ENCODE data around the gene SH3BP4. TPM values are rescaled to one million over a fixed set of nuclear protein-coding genes. Genes with fewer than 3 reads are reported as not detected.

Gene SH3BP4
- total and polyA plus RNA-seq, 4 donors: 4.5 to 32.2 (median 16.3) TPM

DNA sequence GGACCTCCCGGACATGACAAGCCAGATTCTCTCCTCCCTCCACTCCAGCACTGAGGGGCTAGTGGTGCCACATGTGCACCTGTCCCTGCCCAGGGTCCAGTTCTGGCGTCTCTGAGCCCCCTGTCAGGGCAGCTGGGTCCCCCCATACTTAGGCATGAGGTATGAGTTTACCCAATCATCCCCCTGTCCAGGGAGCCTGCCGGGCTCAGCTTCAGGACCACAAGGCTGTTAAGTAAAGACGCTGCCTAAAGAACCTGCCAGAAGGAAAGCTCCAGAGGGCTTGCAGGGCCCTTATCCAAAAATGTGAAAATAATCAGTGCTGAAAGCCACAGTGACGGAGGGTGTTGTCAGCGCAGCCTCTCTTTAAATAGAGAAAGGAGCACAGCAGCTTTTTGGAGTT lies 40.0 kb downstream of the SH3BP4 start:
- no peak overlapping the region for H3K27ac ChIP-seq (ENCODE audit: low read depth in 1 of 2, low read length in 2 of 2)
- no peaks in the 10 kb centered on the region for H3K9me3 ChIP-seq (ENCODE audit: control insufficient read depth, low read length)
- intact Hi-C loops (cut with DNase I): loop anchor here in 1 of 2 donors (5.0 kb wide), 1 partner anchor 39 kb away; the partner anchor contains the start of gene SH3BP4
- DNase-seq: peak in 1 of 2 donors; percentile 51
- 35 to 38% methylated on average over 6 of the region's 6 CpGs for WGBS, 2 donors
- no peak overlapping the region for H3K4me3 ChIP-seq (ENCODE audit: low read length in 2 of 2)
- H3K4me1 ChIP-seq (ENCODE audit: control insufficient read depth in 1 of 2, insufficient read depth in 2 of 2, low read length in 2 of 2): no peaks in the 10 kb centered on the region
- no peak for ATAC-seq (ENCODE audit: low FRiP score)
- H3K27me3 ChIP-seq (ENCODE audit: control insufficient read depth in 1 of 2, insufficient read depth in 2 of 2, low read length in 1 of 2): no peaks in the 10 kb centered on the region
- H3K36me3 ChIP-seq (ENCODE audit: control insufficient read depth in 1 of 2, insufficient read depth in 2 of 2, low read length in 1 of 2): no peaks in the 10 kb centered on the region

DNA sequence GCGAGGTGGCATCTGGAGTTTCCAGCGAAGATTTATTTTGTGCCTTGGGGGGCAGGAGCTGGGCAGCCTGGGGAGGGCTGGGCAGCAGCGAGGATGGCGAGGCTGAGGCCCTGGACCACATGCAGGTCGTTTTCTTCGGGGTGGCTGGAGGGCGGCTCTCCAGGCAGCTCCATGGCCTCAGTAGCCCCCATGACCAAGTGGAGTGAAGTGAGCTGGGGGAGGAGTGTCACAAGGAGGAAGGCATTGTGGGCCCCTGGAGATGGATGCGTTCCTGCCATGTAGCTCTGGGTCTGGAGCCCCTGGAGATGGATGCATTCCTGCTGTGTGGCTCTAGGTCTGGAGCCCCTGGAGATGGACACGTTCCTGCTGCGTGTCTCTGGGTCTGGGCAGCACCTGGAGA lies 40.4 kb downstream of the SH3BP4 start:
- H3K4me3 ChIP-seq (ENCODE audit: low read length in 2 of 2): no peak overlapping the region
- no peaks in the 10 kb centered on the region for H3K4me1 ChIP-seq (ENCODE audit: control insufficient read depth in 1 of 2, insufficient read depth in 2 of 2, low read length in 2 of 2)
- H3K36me3 ChIP-seq (ENCODE audit: control insufficient read depth in 1 of 2, insufficient read depth in 2 of 2, low read length in 1 of 2): no peaks in the 10 kb centered on the region
- peak in 1 of 2 donors; percentile 65 for DNase-seq
- intact Hi-C loops (cut with DNase I): loop anchor here in 1 of 2 donors (5.0 kb wide), 1 partner anchor 40 kb away; the partner anchor contains the start of gene SH3BP4
- no peak overlapping the region for H3K27ac ChIP-seq (ENCODE audit: low read depth in 1 of 2, low read length in 2 of 2)
- 39 to 50% methylated on average over 10 of the region's 10 CpGs for WGBS, 2 donors
- H3K27me3 ChIP-seq (ENCODE audit: control insufficient read depth in 1 of 2, insufficient read depth in 2 of 2, low read length in 1 of 2): no peaks in the 10 kb centered on the region
- ATAC-seq (ENCODE audit: low FRiP score): no peak
- H3K9me3 ChIP-seq (ENCODE audit: control insufficient read depth, low read length): no peaks in the 10 kb centered on the region

DNA sequence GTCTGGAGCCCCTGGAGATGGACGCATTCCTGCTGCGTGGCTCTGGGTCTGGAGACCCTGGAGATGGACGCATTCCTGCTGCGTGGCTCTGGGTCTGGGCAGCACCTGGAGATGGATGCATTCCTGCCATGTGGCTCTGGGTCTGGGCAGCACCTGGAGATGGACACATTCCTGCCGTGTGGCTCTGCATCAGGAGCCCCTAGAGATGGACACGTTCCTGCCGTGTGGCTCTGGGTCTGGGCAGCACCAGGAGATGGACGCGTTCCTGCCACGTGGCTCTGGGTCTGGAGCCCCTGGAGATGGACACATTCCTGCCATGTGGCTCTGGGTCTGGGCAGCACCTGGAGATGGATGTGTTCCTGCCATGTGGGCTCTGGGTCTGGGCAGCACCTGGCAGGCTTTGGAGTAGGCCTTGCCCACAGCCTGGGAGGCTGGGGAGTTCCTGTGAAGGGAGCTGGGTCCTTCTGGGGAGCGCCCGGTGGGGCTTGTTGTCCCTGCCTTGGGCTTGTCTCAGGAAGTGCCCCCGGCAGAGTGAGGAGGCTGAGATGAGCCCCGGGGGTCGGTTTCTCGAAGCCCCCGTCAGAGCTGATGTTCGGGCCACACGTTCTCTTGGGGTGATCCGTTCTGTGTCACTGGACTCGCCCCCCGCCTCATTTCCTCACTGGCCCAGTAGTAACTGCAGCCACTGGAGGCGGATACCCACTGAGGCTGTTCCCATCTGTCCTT lies 41.0 kb downstream of the SH3BP4 start:
- no peaks in the 10 kb centered on the region for H3K27me3 ChIP-seq (ENCODE audit: control insufficient read depth in 1 of 2, insufficient read depth in 2 of 2, low read length in 1 of 2)
- H3K36me3 ChIP-seq (ENCODE audit: control insufficient read depth in 1 of 2, insufficient read depth in 2 of 2, low read length in 1 of 2): no peaks in the 10 kb centered on the region
- DNase-seq: peak in 1 of 2 donors; percentile 73
- ATAC-seq (ENCODE audit: low FRiP score): no peak
- H3K4me3 ChIP-seq (ENCODE audit: low read length in 2 of 2): no peak overlapping the region
- H3K27ac ChIP-seq (ENCODE audit: low read depth in 1 of 2, low read length in 2 of 2): no peak overlapping the region
- no peaks in the 10 kb centered on the region for H3K9me3 ChIP-seq (ENCODE audit: control insufficient read depth, low read length)
- H3K4me1 ChIP-seq (ENCODE audit: control insufficient read depth in 1 of 2, insufficient read depth in 2 of 2, low read length in 2 of 2): no peaks in the 10 kb centered on the region
- intact Hi-C loops (cut with DNase I): loop anchor here in 1 of 2 donors (5.0 kb wide), 1 partner anchor 40 kb away; the partner anchor contains the start of gene SH3BP4
- WGBS, 2 donors: 93 to 96% methylated on average over 23 of the region's 23 CpGs

DNA sequence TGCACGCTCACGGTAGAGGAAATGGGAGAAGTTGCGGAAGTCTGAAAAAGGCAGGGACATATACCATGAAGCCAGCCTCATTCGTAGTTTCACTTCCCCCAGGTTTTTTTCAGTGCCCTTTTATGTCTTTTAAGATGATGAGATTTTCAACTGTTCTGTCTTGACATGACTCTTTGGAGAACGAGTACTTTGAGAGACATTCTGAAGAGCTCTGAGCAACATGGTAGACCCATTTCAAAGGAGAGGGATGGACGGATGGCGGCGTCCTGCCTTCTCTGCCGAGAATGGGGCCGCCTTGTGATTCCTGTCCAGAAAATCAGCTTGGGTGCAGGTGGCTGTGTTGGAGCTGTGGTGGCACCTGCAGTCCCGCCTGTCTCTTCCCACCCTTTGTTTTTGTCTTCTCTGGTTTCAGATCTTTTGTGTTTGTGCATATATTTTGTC lies 41.7 kb downstream of the SH3BP4 start:
- Histone ChIP-seq H3K4me1 (ENCODE audit: control insufficient read depth in 1 of 2, insufficient read depth in 2 of 2, low read length in 2 of 2) (no peaks in the 10 kb centered on the region), H3K4me3 (ENCODE audit: low read length in 2 of 2) (no peak overlapping the region), H3K27ac (ENCODE audit: low read depth in 1 of 2, low read length in 2 of 2) (no peak overlapping the region), H3K27me3 (ENCODE audit: control insufficient read depth in 1 of 2, insufficient read depth in 2 of 2, low read length in 1 of 2) (no peaks in the 10 kb centered on the region), H3K9me3 (ENCODE audit: control insufficient read depth, low read length) (no peaks in the 10 kb centered on the region), H3K36me3 (ENCODE audit: control insufficient read depth in 1 of 2, insufficient read depth in 2 of 2, low read length in 1 of 2) (no peaks in the 10 kb centered on the region)
- no peak for ATAC-seq (ENCODE audit: low FRiP score)
- no peak for DNase-seq
- intact Hi-C loops (cut with DNase I): loop anchor here in 1 of 2 donors (5.0 kb wide), 1 partner anchor 41 kb away; the partner anchor contains the start of gene SH3BP4
- 94 to 97% methylated on average over 11 of the region's 11 CpGs for WGBS, 2 donors

DNA sequence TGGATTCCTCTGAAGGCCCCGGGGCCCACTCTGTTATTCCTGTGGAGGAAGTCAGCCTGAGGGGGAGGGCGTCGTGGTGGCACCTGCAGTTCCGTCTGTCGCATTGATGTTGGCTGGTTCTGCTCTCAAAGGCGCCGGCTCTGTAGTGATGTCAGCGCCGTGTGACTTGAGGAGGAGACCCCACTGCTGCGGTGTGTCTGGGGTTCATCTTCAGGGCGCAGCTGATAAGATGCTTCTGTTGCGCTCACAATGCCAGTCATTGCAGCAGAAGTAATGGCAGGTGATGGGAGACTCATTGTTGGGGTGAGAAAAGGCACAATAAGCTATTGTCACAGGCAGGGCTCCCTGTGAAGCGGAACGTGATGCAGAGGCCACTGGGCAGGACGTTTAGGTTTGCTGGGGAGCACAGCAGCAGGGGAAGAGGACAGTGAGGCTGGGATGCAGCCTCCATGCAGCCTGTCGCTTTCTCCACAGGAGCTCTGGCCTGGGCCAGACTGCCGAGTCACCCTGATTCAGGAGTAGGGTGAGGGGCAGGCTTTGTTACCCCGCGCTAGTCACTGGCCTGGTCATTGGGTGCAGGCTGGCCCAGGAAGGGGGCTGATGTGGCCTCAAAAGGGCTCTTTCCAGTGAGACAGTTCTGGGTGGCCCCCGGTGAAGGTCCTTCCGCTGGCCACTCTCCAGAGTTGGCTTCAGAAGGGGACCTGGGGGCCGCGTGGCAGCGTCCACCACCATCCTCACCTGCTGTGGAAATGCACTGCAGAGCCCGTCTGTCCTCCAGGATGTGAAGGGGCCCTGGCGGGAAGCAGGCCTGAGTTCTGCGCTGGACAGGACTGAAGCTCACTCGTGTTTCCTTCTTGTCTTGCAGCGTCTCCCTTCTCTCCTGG lies 42.9 kb downstream of the SH3BP4 start:
- H3K27me3 ChIP-seq (ENCODE audit: control insufficient read depth in 1 of 2, insufficient read depth in 2 of 2, low read length in 1 of 2): no peaks in the 10 kb centered on the region
- no peak overlapping the region for H3K27ac ChIP-seq (ENCODE audit: low read depth in 1 of 2, low read length in 2 of 2)
- H3K4me1 ChIP-seq (ENCODE audit: control insufficient read depth in 1 of 2, insufficient read depth in 2 of 2, low read length in 2 of 2): no peaks in the 10 kb centered on the region
- DNase-seq (peak in 1 of 2 donors; percentile 57), ATAC-seq (ENCODE audit: low FRiP score) (no peak)
- intact Hi-C loops (cut with DNase I): loop anchor here in 1 of 2 donors (5.0 kb wide), 1 partner anchor 42 kb away; the partner anchor contains the start of gene SH3BP4
- no peaks in the 10 kb centered on the region for H3K36me3 ChIP-seq (ENCODE audit: control insufficient read depth in 1 of 2, insufficient read depth in 2 of 2, low read length in 1 of 2)
- WGBS, 2 donors: 95 to 98% methylated on average over 29 of the region's 29 CpGs
- H3K4me3 ChIP-seq (ENCODE audit: low read length in 2 of 2): no peak overlapping the region
- no peaks in the 10 kb centered on the region for H3K9me3 ChIP-seq (ENCODE audit: control insufficient read depth, low read length)

DNA sequence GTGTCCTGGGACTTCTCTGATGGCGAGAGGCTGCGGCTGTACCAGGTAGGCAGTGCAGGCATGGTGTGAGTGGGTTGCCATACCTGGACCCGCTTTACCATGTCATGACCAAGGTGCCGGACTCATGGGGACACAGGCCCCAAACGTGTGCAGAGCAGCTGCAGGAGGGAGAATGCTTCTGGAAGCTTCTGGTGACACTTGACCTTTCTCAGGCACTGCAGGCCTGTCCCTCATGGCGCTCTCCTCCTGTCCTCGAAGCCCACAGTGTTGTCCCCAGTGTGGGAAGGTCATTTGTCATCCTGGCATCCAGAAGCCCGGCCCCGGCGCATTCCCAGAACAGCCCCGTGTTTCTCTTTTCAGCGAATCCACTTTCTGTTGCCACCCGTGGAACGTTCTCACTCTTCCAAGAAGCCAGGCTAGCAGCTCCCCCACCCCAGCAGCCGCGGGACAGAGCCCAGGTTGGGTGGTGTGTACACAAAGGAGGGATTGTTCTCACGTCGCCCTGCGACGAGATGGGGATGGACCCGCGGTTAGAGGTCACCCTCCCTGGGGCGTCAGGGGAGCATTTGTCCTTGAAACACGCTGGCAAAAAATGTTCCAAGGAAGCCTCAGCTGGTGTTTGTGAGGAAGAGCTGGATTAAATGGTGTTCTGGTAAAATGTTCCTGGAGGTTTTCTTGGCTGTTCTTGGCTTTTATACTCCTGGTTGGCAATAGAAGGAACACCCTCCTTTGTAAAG lies 43.7 kb downstream of the SH3BP4 start:
- Histone ChIP-seq H3K9me3 (ENCODE audit: control insufficient read depth, low read length) (no peaks in the 10 kb centered on the region), H3K27ac (ENCODE audit: low read depth in 1 of 2, low read length in 2 of 2) (no peak overlapping the region), H3K36me3 (ENCODE audit: control insufficient read depth in 1 of 2, insufficient read depth in 2 of 2, low read length in 1 of 2) (no peaks in the 10 kb centered on the region), H3K4me1 (ENCODE audit: control insufficient read depth in 1 of 2, insufficient read depth in 2 of 2, low read length in 2 of 2) (no peaks in the 10 kb centered on the region), H3K4me3 (ENCODE audit: low read length in 2 of 2) (no peak overlapping the region), H3K27me3 (ENCODE audit: control insufficient read depth in 1 of 2, insufficient read depth in 2 of 2, low read length in 1 of 2) (no peaks in the 10 kb centered on the region)
- DNase-seq: no peak
- no peak for ATAC-seq (ENCODE audit: low FRiP score)
- intact Hi-C loops (cut with DNase I): no loop called here
- 92 to 95% methylated on average over 24 of the region's 24 CpGs for WGBS, 2 donors

DNA sequence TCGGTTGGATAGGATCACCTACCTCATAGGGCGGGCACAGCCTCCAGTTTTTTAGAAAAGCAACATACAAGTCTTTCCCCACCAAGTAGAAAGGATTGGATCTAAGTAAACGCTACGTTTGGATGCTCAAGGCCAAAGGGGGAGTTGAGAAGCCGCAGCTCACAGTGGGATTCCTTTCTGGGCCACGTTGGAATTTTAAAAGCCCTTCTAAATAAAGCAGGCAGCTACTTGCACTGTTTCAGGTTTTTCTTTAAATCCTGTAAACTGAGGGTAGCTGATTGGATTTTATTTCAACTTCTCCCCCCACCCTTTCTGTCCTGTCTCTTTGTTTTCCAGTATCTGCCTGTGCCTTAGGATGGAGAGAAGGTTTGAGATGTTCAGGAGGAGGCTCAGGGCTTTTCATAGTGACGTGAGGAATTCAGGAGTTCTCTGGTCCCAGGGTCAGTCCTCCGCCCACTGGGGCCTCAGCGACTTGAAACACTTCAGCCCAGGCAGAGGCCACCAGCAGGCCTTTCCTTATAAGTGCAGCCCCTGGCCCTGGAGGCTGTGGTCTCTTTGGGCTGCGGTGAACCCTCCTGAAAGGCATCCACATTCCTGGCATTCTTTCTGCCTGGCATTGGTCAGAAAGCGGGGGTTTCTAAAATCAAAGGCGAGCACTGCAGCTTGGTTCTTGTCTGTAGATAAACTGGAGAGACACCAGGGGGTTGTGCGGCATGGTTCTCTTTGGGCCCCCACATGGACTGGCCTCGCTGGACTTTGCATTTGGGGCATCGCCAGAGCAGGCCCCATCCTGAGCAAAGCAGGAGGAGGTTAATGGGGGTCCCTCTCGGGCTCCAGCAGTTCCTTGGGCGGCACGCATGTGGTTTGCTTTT lies 44.5 kb downstream of the SH3BP4 start:
- 36 to 49% methylated on average over 18 of the region's 18 CpGs for WGBS, 2 donors
- H3K4me3 ChIP-seq (ENCODE audit: low read length in 2 of 2): no peak overlapping the region
- intact Hi-C loops (cut with DNase I): no loop called here
- DNase-seq: no peak
- H3K27me3 ChIP-seq (ENCODE audit: control insufficient read depth in 1 of 2, insufficient read depth in 2 of 2, low read length in 1 of 2): no peaks in the 10 kb centered on the region
- no peaks in the 10 kb centered on the region for H3K4me1 ChIP-seq (ENCODE audit: control insufficient read depth in 1 of 2, insufficient read depth in 2 of 2, low read length in 2 of 2)
- H3K36me3 ChIP-seq (ENCODE audit: control insufficient read depth in 1 of 2, insufficient read depth in 2 of 2, low read length in 1 of 2): no peaks in the 10 kb centered on the region
- no peak overlapping the region for H3K27ac ChIP-seq (ENCODE audit: low read depth in 1 of 2, low read length in 2 of 2)
- ATAC-seq (ENCODE audit: low FRiP score): no peak
- no peaks in the 10 kb centered on the region for H3K9me3 ChIP-seq (ENCODE audit: control insufficient read depth, low read length)

DNA sequence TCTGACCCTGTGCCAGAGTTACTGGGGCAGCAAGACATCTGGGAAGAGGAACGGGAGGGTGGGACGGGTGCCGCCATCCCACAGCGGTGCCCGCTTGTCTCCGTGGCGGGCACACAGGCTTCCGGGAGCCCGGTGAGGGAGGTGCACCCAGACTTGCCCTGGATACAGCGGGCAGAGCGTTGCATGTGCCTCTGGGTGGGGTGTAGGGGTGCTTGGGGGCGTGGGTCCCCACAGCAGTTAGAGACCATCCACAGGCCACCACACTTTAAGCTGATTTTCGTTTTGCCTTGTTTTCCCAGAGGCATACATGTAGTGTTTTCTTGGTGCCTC lies 45.1 kb downstream of the SH3BP4 start:
- H3K4me3 ChIP-seq (ENCODE audit: low read length in 2 of 2): no peak overlapping the region
- H3K4me1 ChIP-seq (ENCODE audit: control insufficient read depth in 1 of 2, insufficient read depth in 2 of 2, low read length in 2 of 2): no peaks in the 10 kb centered on the region
- H3K27me3 ChIP-seq (ENCODE audit: control insufficient read depth in 1 of 2, insufficient read depth in 2 of 2, low read length in 1 of 2): no peaks in the 10 kb centered on the region
- WGBS, 2 donors: 33 to 59% methylated on average over 13 of the region's 13 CpGs
- intact Hi-C loops (cut with DNase I): no loop called here
- DNase-seq: no peak
- no peaks in the 10 kb centered on the region for H3K36me3 ChIP-seq (ENCODE audit: control insufficient read depth in 1 of 2, insufficient read depth in 2 of 2, low read length in 1 of 2)
- H3K27ac ChIP-seq (ENCODE audit: low read depth in 1 of 2, low read length in 2 of 2): no peak overlapping the region
- H3K9me3 ChIP-seq (ENCODE audit: control insufficient read depth, low read length): no peaks in the 10 kb centered on the region
- no peak for ATAC-seq (ENCODE audit: low FRiP score)

Data from aorta (tissue), 5 donors.